ENCODE results near the gene TMEM100.
"Not testable (repeated sequence)": the region's sequence is repeated elsewhere in the genome, so short reads cannot be mapped to it uniquely, and the experiment has no call there.

TMEM100 gene

GRCh38 chr17:55687037-55687436, 35.6 kb downstream of the TMEM100 start:
- DNase-seq (ENCODE audit: low read depth in 3 of 3), result no peak

GRCh38 chr17:55683550-55684315, 38.9 kb downstream of the TMEM100 start:
- no peak for DNase-seq (ENCODE audit: low read depth in 3 of 3)

- no peak for DNase-seq (ENCODE audit: low read depth in 3 of 3)
Measured at GRCh38 chr17:55681342-55681700, 41.3 kb downstream of the TMEM100 start.

- no peak for DNase-seq (ENCODE audit: low read depth in 3 of 3)
Measured at GRCh38 chr17:55680686-55681341, 41.9 kb downstream of the TMEM100 start.

GRCh38 chr17:55677446-55677845, 45.2 kb downstream of the TMEM100 start:
- no peak for DNase-seq (ENCODE audit: low read depth in 3 of 3)

GRCh38 chr17:55676274-55676673, 46.4 kb downstream of the TMEM100 start:
- no peak for DNase-seq (ENCODE audit: low read depth in 3 of 3)

GRCh38 chr17:55673743-55674506, 48.7 kb downstream of the TMEM100 start:
- no peak for DNase-seq (ENCODE audit: low read depth in 3 of 3)

- DNase-seq (ENCODE audit: low read depth in 3 of 3), result no peak
Measured at GRCh38 chr17:55672585-55673501, 49.8 kb downstream of the TMEM100 start.

GRCh38 chr17:55672010-55672409, 50.7 kb downstream of the TMEM100 start:
- not testable (repeated sequence) for DNase-seq (ENCODE audit: low read depth in 3 of 3)

All from stimulated activated CD4-positive, alpha-beta T cell treated with anti-CD3 and anti-CD28 coated beads, TNF-alpha, amount 100 ng/mL, for 24 hours (primary cell).